H1 (cell line): ENCODE results near the gene CACNA1C. TPM values are rescaled to one million over a fixed set of nuclear protein-coding genes. Genes with fewer than 3 reads are reported as not detected.

Experiments
- ASH2L ChIP-seq: fragments of 200-600, 300-600 bp; sonication (generic); IDR thresholded peaks from one replicate; pipeline ENCODE4 v1.7.1; 2017; ENCODE audit warnings: low read length
- CBX8 ChIP-seq: fragments of 300-800, 300-1000 bp; sonication (generic); IDR thresholded peaks from 2 replicates; pipeline ENCODE4 v1.7.1; 2016; ENCODE audit warnings: low read depth, low read length, borderline replicate concordance
- EZH2 ChIP-seq: fragments of 200-600 bp; sonication (generic); IDR thresholded peaks from 2 replicates; pipeline ENCODE4 v1.7.1; 2012; ENCODE audit warnings: low read depth, mild to moderate bottlenecking, moderate library complexity, low read length, inconsistent platforms; ENCODE audit not compliant: severe bottlenecking
- JUND ChIP-seq: IDR thresholded peaks from 2 replicates; pipeline ENCODE4 v1.6.1; 2011; ENCODE audit warnings: mild to moderate bottlenecking, improper control_type of control experiment, low read length
- RXRA ChIP-seq: IDR thresholded peaks from 2 replicates; pipeline ENCODE4 v1.6.1; 2011; ENCODE audit warnings: low read depth, mild to moderate bottlenecking, low read length, moderate library complexity; ENCODE audit not compliant: insufficient read depth
- ZNF274 ChIP-seq: IDR thresholded peaks from 2 replicates; pipeline ENCODE4 v1.7.0; 2012; ENCODE audit warnings: low read length, borderline replicate concordance; ENCODE audit errors: extremely low read depth
- polyA plus RNA-seq, 7 experiments: library from polyadenylated mRNA; depleted of rRNA in 3 of 7; stranded (reverse) in 5 of 7; unstranded in 2 of 7; fragments of >200 nt in 5 of 7; fragments of 200-250 nt in 2 of 7; gene quantifications; 1 replicate in 5 of 7; 2 replicates in 1 of 7; 4 replicates in 1 of 7; pipeline versions ENCODE4 v1.2.1 to v1.2.3, GENCODE V29; 2011 to 2013; ENCODE audit warnings: missing spikeins in 2 of 7, mixed read lengths in 2 of 7
- total RNA-seq: library from RNA; stranded (reverse); fragmentation: NEBNext Ultra II Directional; extraction: Animal tissue kit (Norgen Biotek cat#: 25700); gene quantifications from 2 replicates; pipeline ENCODE4 v1.2.1, GENCODE V29; 2021

CACNA1C gene
- total and polyA plus RNA-seq, 2 of the 8 experiments (the other 6 are each of a cell fraction or from before 2014, with no cell fraction given) = 1.3 TPM

GRCh38 chr12:2477009-2477766 lies 424.4 kb downstream of the CACNA1C start (continued):
- no peak for TF ChIP-seq RXRA
- no peak for TF ChIP-seq EZH2
- no peak for TF ChIP-seq ZNF274
- TF ChIP-seq JUND = no peak
- TF ChIP-seq ASH2L = no peak
- no peak for TF ChIP-seq CBX8
